Spleen (tissue), 11 donors: ENCODE measurements around the gene ARHGEF25. TPM values are rescaled to one million over a fixed set of nuclear protein-coding genes. Genes with fewer than 3 reads are reported as not detected.
"Not testable (repeated sequence)": the region's sequence is repeated elsewhere in the genome, so short reads cannot be mapped to it uniquely, and the experiment has no call there.

Experiments used
- DNase-seq: peaks from one replicate; pipeline ENCODE4 v3.0.0-alpha.2; 2020
- H3K27ac ChIP-seq, 8 donors: fragments of 200-600 bp; sonication (generic) in 7 of 8; 1 replicate in 4 of 8; 2 replicates in 4 of 8; pipeline versions ENCODE4 v1.5.0 to v1.8.0; 2016 to 2021; ENCODE audit warnings: inconsistent platforms in 4 of 8, mild to moderate bottlenecking in 4 of 8, moderate library complexity in 1 of 8
- H3K27me3 ChIP-seq, 7 donors: fragments of 200-600 bp; sonication (generic) in 6 of 7; replicated peaks in 1 of 7; 1 replicate in 4 of 7; 2 replicates in 3 of 7; pipeline versions ENCODE4 v1.5.0 to v1.8.0; 2016 to 2021; ENCODE audit warnings: inconsistent platforms in 3 of 7, mild to moderate bottlenecking in 1 of 7
- H3K36me3 ChIP-seq, 6 donors: fragments of 200-600 bp; sonication (generic) in 5 of 6; 1 replicate in 4 of 6; 2 replicates in 2 of 6; pipeline versions ENCODE4 v1.5.0 to v1.8.0; 2016 to 2021; ENCODE audit warnings: inconsistent platforms in 2 of 6
- H3K4me1 ChIP-seq, 6 donors: fragments of 200-600 bp; sonication (generic) in 5 of 6; 1 replicate in 3 of 6; 2 replicates in 3 of 6; pipeline versions ENCODE4 v1.5.0 to v1.8.0; 2016 to 2021; ENCODE audit warnings: inconsistent platforms in 3 of 6
- H3K4me3 ChIP-seq, 8 donors: fragments of 200-600 bp; sonication (generic) in 7 of 8; 1 replicate in 4 of 8; 2 replicates in 4 of 8; pipeline versions ENCODE4 v1.5.0 to v1.8.0; 2016 to 2021; ENCODE audit warnings: inconsistent platforms in 4 of 8, mild to moderate bottlenecking in 4 of 8, moderate library complexity in 2 of 8
- H3K9me3 ChIP-seq, 8 donors: fragments of 200-600 bp; sonication (generic) in 7 of 8; 1 replicate in 4 of 8; 2 replicates in 4 of 8; pipeline versions ENCODE4 v1.5.0 to v1.8.0; 2016 to 2021; ENCODE audit warnings: inconsistent platforms in 4 of 8
- POLR2A ChIP-seq, 3 donors: fragments of 450-650 bp; IDR thresholded peaks; one replicate each; pipeline ENCODE4 v1.5.1; 2017; ENCODE audit warnings: antibody characterized with exemption in 3 of 3, mild to moderate bottlenecking in 1 of 3
- POLR2AphosphoS5 ChIP-seq, 3 donors: sonication (generic); formaldehyde crosslinking; IDR thresholded peaks; one replicate each; pipeline ENCODE4 v1.5.1; 2017; ENCODE audit warnings: antibody characterized with exemption in 3 of 3
- WGBS, 5 donors: extraction: QIAGEN DNeasy Blood & Tissue Kit in 3 of 5; methylation state at CpG; one replicate each; pipeline versions ENCODE4 v1.1.5 to v1.1.7; 2013 to 2018; 5-methylcytosine and 5-hydroxymethylcytosine counted together
- intact Hi-C: fragments of 100-400 bp; cut with DNase I; formaldehyde crosslinking; loops from one replicate; pipeline ENCODE4 v1.15.0; 2023; ENCODE audit warnings: low total_unique reads
- polyA plus RNA-seq, 3 donors: library from polyadenylated mRNA; stranded (reverse); fragments of 200-250 nt; gene quantifications; one replicate each; pipeline ENCODE4 v1.2.1, GENCODE V29; 2013
- total RNA-seq, 7 donors: library from RNA; depleted of rRNA in 3 of 7; stranded (reverse); fragments of >200 nt in 3 of 7; fragmentation: NEBNext Ultra II Directional in 4 of 7; extraction: Animal tissue kit (Norgen Biotek cat#: 25700) in 4 of 7; gene quantifications; one replicate each; pipeline versions ENCODE4 v1.1.0 to v1.2.1, GENCODE V29; 2016 to 2021
- TF ChIP-seq, protein P1 (sequence below), 11 experiments: fragments of 200-600 bp in 7 of 11; fragments of 450-650 bp in 4 of 11; sonication (generic) in 4 of 11; IDR thresholded peaks in 8 of 11; conservative IDR thresholded peaks in 3 of 11; 1 replicate in 7 of 11; 2 replicates in 4 of 11; pipeline versions ENCODE4 v1.4.0 to v1.8.0; 2016 to 2021; ENCODE audit warnings: antibody characterized with exemption in 11 of 11, inconsistent platforms in 4 of 11, mild to moderate bottlenecking in 1 of 11
- donor health status: healthy with polysubstance abuse.
- donor health status: DM: no; HTN: no; CAD: no; lungs with moderate emphysema.
- donor health status: DM: no; HTN: no; CAD: no.
- donor health status: Bipolar disorder and iron deficiency.
- donor health status: healthy.
- donor health status: DM: no; HTN: no; CAD: no.
- donor health status: DM: yes; HTN: yes; CAD: no.

ARHGEF25 gene
- total and polyA plus RNA-seq, 10 donors = 9.3 to 26.6 (median 15.3) TPM

DNA sequence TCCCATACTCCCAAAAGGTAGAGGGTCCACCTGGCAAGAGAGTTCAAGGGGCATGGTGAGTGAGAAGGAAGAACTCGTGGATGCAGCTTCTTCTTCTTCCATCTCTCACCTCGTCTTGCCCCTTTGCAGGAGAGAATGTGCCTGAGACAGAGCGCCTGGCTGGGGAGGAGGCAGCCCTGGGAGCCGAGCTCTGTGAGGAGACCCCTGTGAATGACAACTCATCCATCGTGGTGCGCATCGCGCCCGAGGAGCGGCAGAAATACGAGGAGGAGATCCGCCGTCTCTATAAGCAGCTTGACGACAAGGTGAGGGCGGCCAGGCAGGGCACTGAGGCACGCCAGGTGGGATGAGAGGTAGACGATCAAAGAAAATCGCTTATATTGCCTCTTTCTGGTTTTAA is 41.4 kb upstream of the ARHGEF25 start:
- WGBS, 5 donors = 84 to 93% (median 90%) methylated on average over 18 of the region's 18 CpGs
- H3K4me1 ChIP-seq = no peaks in the 10 kb centered on the region
- TF ChIP-seq POLR2AphosphoS5 (IDR thresholded peaks at IDR 0.05) = no peak
- TF ChIP-seq, protein P1, sequence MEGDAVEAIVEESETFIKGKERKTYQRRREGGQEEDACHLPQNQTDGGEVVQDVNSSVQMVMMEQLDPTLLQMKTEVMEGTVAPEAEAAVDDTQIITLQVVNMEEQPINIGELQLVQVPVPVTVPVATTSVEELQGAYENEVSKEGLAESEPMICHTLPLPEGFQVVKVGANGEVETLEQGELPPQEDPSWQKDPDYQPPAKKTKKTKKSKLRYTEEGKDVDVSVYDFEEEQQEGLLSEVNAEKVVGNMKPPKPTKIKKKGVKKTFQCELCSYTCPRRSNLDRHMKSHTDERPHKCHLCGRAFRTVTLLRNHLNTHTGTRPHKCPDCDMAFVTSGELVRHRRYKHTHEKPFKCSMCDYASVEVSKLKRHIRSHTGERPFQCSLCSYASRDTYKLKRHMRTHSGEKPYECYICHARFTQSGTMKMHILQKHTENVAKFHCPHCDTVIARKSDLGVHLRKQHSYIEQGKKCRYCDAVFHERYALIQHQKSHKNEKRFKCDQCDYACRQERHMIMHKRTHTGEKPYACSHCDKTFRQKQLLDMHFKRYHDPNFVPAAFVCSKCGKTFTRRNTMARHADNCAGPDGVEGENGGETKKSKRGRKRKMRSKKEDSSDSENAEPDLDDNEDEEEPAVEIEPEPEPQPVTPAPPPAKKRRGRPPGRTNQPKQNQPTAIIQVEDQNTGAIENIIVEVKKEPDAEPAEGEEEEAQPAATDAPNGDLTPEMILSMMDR (IDR thresholded peaks at IDR 0.05 in 8 of 11, conservative IDR thresholded peaks at IDR 0.05 in 3 of 11) = no peak
- TF ChIP-seq POLR2A (IDR thresholded peaks at IDR 0.05) = no peak
- no peak overlapping the region for H3K4me3 ChIP-seq
- H3K27me3 ChIP-seq = peaks cover 0 to 42% (median 0%) of the 10 kb centered on the region in 7 donors
- intact Hi-C loops = no loop called here
- no peaks in the 10 kb centered on the region for H3K9me3 ChIP-seq
- H3K36me3 ChIP-seq = no peaks in the 10 kb centered on the region
- no peak overlapping the region for H3K27ac ChIP-seq
- DNase-seq = no peak

DNA sequence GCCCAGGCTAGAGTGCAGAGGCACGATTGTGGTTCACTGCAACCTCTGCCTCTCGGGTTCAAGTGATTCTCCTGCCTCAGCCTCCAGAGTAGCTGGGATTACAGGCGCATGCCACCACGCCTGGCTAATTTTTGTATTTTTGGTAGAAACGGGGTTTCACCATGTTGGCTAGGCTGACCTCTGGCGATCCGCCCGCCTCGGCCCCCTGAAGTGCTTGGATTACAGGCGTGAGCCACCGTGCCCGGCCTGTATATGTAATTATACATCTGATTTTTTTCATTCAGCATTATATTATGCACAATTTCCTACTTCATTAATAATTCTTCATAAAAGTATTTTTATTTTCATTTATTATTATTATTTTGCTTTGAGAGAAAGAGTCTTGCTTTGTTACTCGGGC is 40.8 kb upstream of the ARHGEF25 start:
- H3K27ac ChIP-seq, DNase-seq, H3K4me1 ChIP-seq, H3K4me3 ChIP-seq, H3K36me3 ChIP-seq, intact Hi-C loops, H3K9me3 ChIP-seq: not testable (repeated sequence)
- 82 to 91% (median 89%) methylated on average over 13 of the region's 13 CpGs for WGBS, 5 donors
- peaks cover 0 to 41% (median 0%) of the 10 kb centered on the region in 7 donors for H3K27me3 ChIP-seq

GRCh38 chr12:57571926-57572762 is 39.1 kb upstream of the ARHGEF25 start:
- no peaks in the 10 kb centered on the region for H3K36me3 ChIP-seq
- no peaks in the 10 kb centered on the region for H3K4me1 ChIP-seq
- 88 to 91% (median 89%) methylated on average over 12 of the region's 12 CpGs for WGBS, 5 donors
- no peak for TF ChIP-seq POLR2A (IDR thresholded peaks at IDR 0.05)
- no peak for TF ChIP-seq POLR2AphosphoS5 (IDR thresholded peaks at IDR 0.05)
- TF ChIP-seq, protein P1 (IDR thresholded peaks at IDR 0.05 in 8 of 11, conservative IDR thresholded peaks at IDR 0.05 in 3 of 11) = no peak
- DNase-seq = no peak
- H3K4me3 ChIP-seq = no peak overlapping the region
- no peaks in the 10 kb centered on the region for H3K9me3 ChIP-seq
- peaks cover 0 to 27% (median 0%) of the 10 kb centered on the region in 7 donors for H3K27me3 ChIP-seq
- intact Hi-C loops = no loop called here
- no peak overlapping the region for H3K27ac ChIP-seq

GRCh38 chr12:57574795-57575194 is 36.4 kb upstream of the ARHGEF25 start:
- 81 to 92% (median 87%) methylated on average over 10 of the region's 10 CpGs for WGBS, 5 donors
- no peaks in the 10 kb centered on the region for H3K36me3 ChIP-seq
- TF ChIP-seq, protein P1 (IDR thresholded peaks at IDR 0.05 in 8 of 11, conservative IDR thresholded peaks at IDR 0.05 in 3 of 11) = no peak
- TF ChIP-seq POLR2AphosphoS5 (IDR thresholded peaks at IDR 0.05) = no peak
- TF ChIP-seq POLR2A (IDR thresholded peaks at IDR 0.05) = no peak
- H3K4me3 ChIP-seq = no peak overlapping the region
- H3K9me3 ChIP-seq = no peaks in the 10 kb centered on the region
- H3K27me3 ChIP-seq = peaks cover 0 to 7% (median 0%) of the 10 kb centered on the region in 7 donors
- intact Hi-C loops = no loop called here
- no peaks in the 10 kb centered on the region for H3K4me1 ChIP-seq
- DNase-seq = no peak
- H3K27ac ChIP-seq = no peak overlapping the region
